GM23338 (cell line): ENCODE data around the gene BEST2. TPM values are rescaled to one million over a fixed set of nuclear protein-coding genes. Genes with fewer than 3 reads are reported as not detected.

Experiments used
- ATAC-seq: fragments of 200-7000 bp; cut with Tn5 transposase; 3 replicates; pipeline ENCODE4 v1.9.1; 2020
- DNase-seq: peaks from one replicate; pipeline ENCODE4 v3.0.0-alpha.2; 2015; ENCODE audit warnings: low spot score
- H2AFZ ChIP-seq: fragments of 200-600 bp; sonication (generic); 2 replicates; pipeline ENCODE4 v1.8.0; 2016; ENCODE audit warnings: antibody characterized with exemption, mild to moderate bottlenecking, moderate library complexity
- H3F3A ChIP-seq: fragments of 200-600 bp; sonication (generic); replicated peaks from 2 replicates; pipeline ENCODE4 v1.8.0; 2017; ENCODE audit warnings: antibody characterized with exemption, mixed run types, low read depth
- H3K27ac ChIP-seq: fragments of 200-600 bp; sonication (generic); 2 replicates; pipeline ENCODE4 v1.6.1; 2016; ENCODE audit warnings: low read depth
- H3K27me3 ChIP-seq: fragments of 200-600 bp; sonication (generic); 2 replicates; pipeline ENCODE4 v1.8.0; 2016; ENCODE audit warnings: mild to moderate bottlenecking, mixed run types, moderate library complexity; ENCODE audit not compliant: insufficient read depth
- H3K36me3 ChIP-seq: fragments of 200-600 bp; sonication (generic); 2 replicates; pipeline ENCODE4 v1.8.0; 2016; ENCODE audit warnings: mild to moderate bottlenecking; ENCODE audit not compliant: insufficient read depth
- H3K4me1 ChIP-seq: fragments of 200-600 bp; sonication (generic); 2 replicates; pipeline ENCODE4 v1.8.0; 2016; ENCODE audit warnings: mild to moderate bottlenecking, moderate library complexity; ENCODE audit not compliant: insufficient read depth
- H3K4me2 ChIP-seq: fragments of 200-600 bp; sonication (generic); 2 replicates; pipeline ENCODE4 v1.7.1; 2017; ENCODE audit warnings: mixed run types
- H3K4me3 ChIP-seq: fragments of 200-600 bp; sonication (generic); 2 replicates; pipeline ENCODE4 v1.6.1; 2016; ENCODE audit warnings: mixed run types
- H3K79me2 ChIP-seq: fragments of 200-600 bp; sonication (generic); replicated peaks from 2 replicates; pipeline ENCODE4 v1.8.0; 2017; ENCODE audit warnings: mild to moderate bottlenecking; ENCODE audit not compliant: insufficient read depth
- H3K9me2 ChIP-seq: fragments of 200-600 bp; sonication (generic); 2 replicates; pipeline ENCODE4 v1.8.0; 2017; ENCODE audit not compliant: insufficient read depth
- H4K20me1 ChIP-seq: fragments of 200-600 bp; sonication (generic); replicated peaks from 2 replicates; pipeline ENCODE4 v1.8.0; 2017; ENCODE audit warnings: mild to moderate bottlenecking; ENCODE audit not compliant: insufficient read depth
- H3K27ac Mint-ChIP-seq: 2 replicates; pipeline ENCODE4 v1.8.0; 2020; ENCODE audit warnings: inconsistent platforms, mild to moderate bottlenecking, moderate library complexity, mixed read lengths
- H3K27me3 Mint-ChIP-seq: 3 replicates; pipeline ENCODE4 v1.8.0; 2022; ENCODE audit warnings: low read depth, mild to moderate bottlenecking, moderate library complexity, mixed read lengths, inconsistent platforms; ENCODE audit not compliant: insufficient read depth, poor library complexity
- H3K36me3 Mint-ChIP-seq: 3 replicates; pipeline ENCODE4 v1.8.0; 2021; ENCODE audit warnings: low read depth, mild to moderate bottlenecking, inconsistent platforms, moderate library complexity, mixed read lengths
- H3K4me1 Mint-ChIP-seq: 3 replicates; pipeline ENCODE4 v1.8.0; 2020; ENCODE audit warnings: mild to moderate bottlenecking, inconsistent platforms, mixed read lengths
- H3K4me3 Mint-ChIP-seq: 3 replicates; pipeline ENCODE4 v1.8.0; 2021; ENCODE audit warnings: moderate library complexity, mild to moderate bottlenecking, inconsistent platforms, mixed read lengths
- H3K9me3 Mint-ChIP-seq: 3 replicates; pipeline ENCODE4 v1.8.0; 2020; ENCODE audit warnings: moderate library complexity, mild to moderate bottlenecking, inconsistent platforms, mixed read lengths
- CREB1 ChIP-seq: fragments of 250-450 bp; sonication (Bioruptor Pico); IDR thresholded peaks from 2 replicates; pipeline ENCODE4 v1.5.0; 2020; ENCODE audit warnings: low read depth, mild to moderate bottlenecking, moderate library complexity
- CTCF ChIP-seq, 2 experiments: fragments of 200-600 bp in 1 of 2; sonication (generic) in 1 of 2; conservative IDR thresholded peaks; 2 replicates each; pipeline versions ENCODE4 v1.5.1 to v1.6.1; 2016 to 2017; ENCODE audit warnings: antibody characterized with exemption in 2 of 2, low read depth in 2 of 2, mild to moderate bottlenecking in 2 of 2, moderate library complexity in 1 of 2
- ETS1 ChIP-seq: IDR thresholded peaks from 2 replicates; pipeline ENCODE4 v1.6.1; 2016; ENCODE audit warnings: antibody characterized with exemption
- EZH2 ChIP-seq: fragments of 200-600 bp; sonication (generic); IDR thresholded peaks from one replicate; pipeline ENCODE4 v1.8.0; 2017; ENCODE audit warnings: antibody characterized with exemption, mild to moderate bottlenecking, low read depth; ENCODE audit not compliant: unreplicated experiment
- EZH2phosphoT487 ChIP-seq: fragments of 200-600 bp; sonication (generic); IDR thresholded peaks from one replicate; pipeline ENCODE4 v1.8.1; 2018; ENCODE audit warnings: antibody characterized with exemption; ENCODE audit not compliant: unreplicated experiment
- JUNB ChIP-seq: IDR thresholded peaks from one replicate; pipeline ENCODE4 v1.6.1; 2016; ENCODE audit warnings: antibody characterized with exemption; ENCODE audit not compliant: unreplicated experiment
- NANOG ChIP-seq: IDR thresholded peaks from 2 replicates; pipeline ENCODE4 v1.6.1; 2016; ENCODE audit warnings: antibody characterized with exemption, borderline replicate concordance
- POLR2AphosphoS5 ChIP-seq: IDR thresholded peaks from 2 replicates; pipeline ENCODE4 v1.6.1; 2016; ENCODE audit warnings: antibody characterized with exemption, low read depth
- ZNF114 ChIP-seq: fragments of 250-450 bp; sonication (Bioruptor Pico); IDR thresholded peaks from 2 replicates; pipeline ENCODE4 v1.5.0; 2020; ENCODE audit warnings: mild to moderate bottlenecking, moderate library complexity
- ZNF462 ChIP-seq: fragments of 250-450 bp; sonication (Bioruptor Pico); IDR thresholded peaks from 2 replicates; pipeline ENCODE4 v1.5.0; 2020; ENCODE audit warnings: mild to moderate bottlenecking, moderate library complexity
- polyA plus RNA-seq: library from polyadenylated mRNA; unstranded; fragments of >200 nt; fragmentation: Nextera tagmentation; extraction: Ambion mirVana; gene quantifications from 2 replicates; pipeline ENCODE4 v1.2.1, GENCODE V29; 2016
- total RNA-seq: library from RNA; depleted of rRNA; stranded (reverse); fragments of >200 nt; shearing (Covaris generic); gene quantifications from 2 replicates; pipeline ENCODE4 v1.2.3, GENCODE V29; 2014

BEST2 gene
- total and polyA plus RNA-seq, 2 experiments from 2014 or later: 1.2 to 10.4 TPM

- no peak for TF ChIP-seq POLR2AphosphoS5
- no peak for TF ChIP-seq ETS1
- TF ChIP-seq ZNF114 (CRISPR knock-in tag): no peak
- no peak for TF ChIP-seq EZH2
- TF ChIP-seq NANOG: no peak
- no peak for TF ChIP-seq CREB1
- no peak for TF ChIP-seq JUNB
- TF ChIP-seq EZH2phosphoT487: no peak
Observed at GRCh38 chr19:12720851-12721655, 30.5 kb upstream of the BEST2 start (continued).

GRCh38 chr19:12721656-12722565 lies 29.7 kb upstream of the BEST2 start:
- peaks cover 26% of the 10 kb centered on the region; the same call in 1 of the 2 replicates for H4K20me1 ChIP-seq
- Mint-ChIP-seq H3K9me3 (no peaks in the 10 kb centered on the region), H3K4me3 (peak overlapping the region; percentile 91), H3K36me3 (peaks cover 40% of the 10 kb centered on the region), H3K27me3 (peaks cover 27% of the 10 kb centered on the region), H3K4me1 (peaks cover 14% of the 10 kb centered on the region), H3K27ac (peak overlapping the region; percentile 95)
- H3K27ac ChIP-seq: peak overlapping the region; percentile 96
- H3F3A ChIP-seq: peaks cover 36% of the 10 kb centered on the region
- H3K4me1 ChIP-seq: peaks cover 9% of the 10 kb centered on the region; the same call in 1 of the 2 replicates
- peaks cover 11% of the 10 kb centered on the region; the same call in 1 of the 2 replicates for H3K36me3 ChIP-seq
- peak; percentile 93 for DNase-seq
- no peak overlapping the region for H2AFZ ChIP-seq
- no peaks in the 10 kb centered on the region for H3K27me3 ChIP-seq
- peaks cover 71% of the 10 kb centered on the region for H3K79me2 ChIP-seq
- peak; percentile 72 for ATAC-seq
- peak overlapping the region; percentile 80 for H3K4me3 ChIP-seq
- peak overlapping the region; percentile 100 for H3K4me2 ChIP-seq
- no peaks in the 10 kb centered on the region for H3K9me2 ChIP-seq
- TF ChIP-seq ZNF462 (CRISPR knock-in tag) (no peak), EZH2 (no peak), CTCF (conservative IDR thresholded peaks at IDR 0.05; ENCODE audit: low read depth in 2 of 2) (no peak), ETS1 (no peak)
